Caco-2 (cell line): ENCODE data around the gene CDH13. TPM values are rescaled to one million over a fixed set of nuclear protein-coding genes. Genes with fewer than 3 reads are reported as not detected.

Experiments used
- BruUV-seq: library from RNA; stranded (reverse); fragments of 400-500 nt; replicated peaks from 2 replicates; lab custom pipeline; 2021; lab: Mats Ljungman, UMichigan
- CTCF ChIA-PET: fragments of 300-600 bp; sonication (Branson Sonifier 250); formaldehyde crosslinking; loops from one replicate; lab custom pipeline; 2022; ENCODE audit warnings: antibody characterized with exemption; lab: Charles Lee
- POLR2A ChIA-PET: fragments of 300-600 bp; sonication (Branson Sonifier 250); formaldehyde crosslinking; loops from one replicate; lab custom pipeline; 2022; ENCODE audit warnings: antibody characterized with exemption; lab: Charles Lee
- DNase-seq, 2 experiments: peaks; one replicate each; pipeline versions ENCODE4 v3.0.0 to v3.0.0-alpha.2; 2020 to 2022
- H3K27me3 ChIP-seq: replicated peaks from 2 replicates; pipeline ENCODE4 v1.6.0; 2011; ENCODE audit warnings: low read length; ENCODE audit not compliant: control insufficient read depth, insufficient read depth
- H3K36me3 ChIP-seq: 2 replicates; pipeline ENCODE4 v1.5.1; 2011; ENCODE audit warnings: low read length; ENCODE audit not compliant: control insufficient read depth, insufficient read depth
- H3K4me1 ChIP-seq: fragments of 250-450 bp; sonication (Bioruptor Pico); 2 replicates; pipeline ENCODE4 v1.5.1; 2020; ENCODE audit warnings: mild to moderate bottlenecking
- H3K4me3 ChIP-seq: 2 replicates; pipeline ENCODE4 v1.5.1; 2011; ENCODE audit warnings: low read depth, mild to moderate bottlenecking, control low read depth, low read length
- H3K9me3 ChIP-seq: fragments of 250-450 bp; sonication (Bioruptor Pico); 2 replicates; pipeline ENCODE4 v1.5.1; 2020; ENCODE audit warnings: mild to moderate bottlenecking, moderate library complexity
- H3K27ac Mint-ChIP-seq: one replicate; pipeline ENCODE4 v1.8.0; 2022; ENCODE audit warnings: mixed read lengths; ENCODE audit not compliant: unreplicated experiment
- H3K27me3 Mint-ChIP-seq: one replicate; pipeline ENCODE4 v1.8.0; 2022; ENCODE audit warnings: mixed read lengths; ENCODE audit not compliant: insufficient read depth, unreplicated experiment
- H3K36me3 Mint-ChIP-seq: one replicate; pipeline ENCODE4 v1.8.0; 2022; ENCODE audit warnings: mild to moderate bottlenecking, mixed read lengths; ENCODE audit not compliant: insufficient read depth, unreplicated experiment
- H3K4me1 Mint-ChIP-seq: one replicate; pipeline ENCODE4 v1.8.0; 2022; ENCODE audit warnings: low read depth, mixed read lengths; ENCODE audit not compliant: unreplicated experiment
- H3K4me3 Mint-ChIP-seq: one replicate; pipeline ENCODE4 v1.8.0; 2022; ENCODE audit warnings: mild to moderate bottlenecking, moderate library complexity, mixed read lengths; ENCODE audit not compliant: unreplicated experiment
- H3K9me3 Mint-ChIP-seq: one replicate; pipeline ENCODE4 v1.8.0; 2022; ENCODE audit warnings: mixed read lengths; ENCODE audit not compliant: unreplicated experiment
- intact Hi-C: fragments of 100-400 bp; cut with micrococcal nuclease; formaldehyde crosslinking; loops from one replicate; pipeline ENCODE4 v1.10.0; 2022; ENCODE audit not compliant: unreplicated experiment
- total RNA-seq: library from RNA; stranded (reverse); gene quantifications from 2 replicates; pipeline ENCODE4 v1.2.3, GENCODE V29; 2022
- TF ChIP-seq, protein P1 (sequence below), 2 experiments: fragments of 200-600 bp in 1 of 2; IDR thresholded peaks; 1 replicate in 1 of 2; 2 replicates in 1 of 2; pipeline versions ENCODE4 v1.5.1 to v1.8.0; 2011 to 2022; ENCODE audit warnings: antibody characterized with exemption in 1 of 2, control low read depth in 1 of 2, inconsistent platforms in 1 of 2, low read depth in 1 of 2, low read length in 1 of 2, mild to moderate bottlenecking in 1 of 2, moderate library complexity in 1 of 2; ENCODE audit not compliant: insufficient read depth in 1 of 2, severe bottlenecking in 1 of 2, unreplicated experiment in 1 of 2

CDH13 gene
- total RNA-seq, 1 experiment from 2014 or later: 2.2 TPM

DNA sequence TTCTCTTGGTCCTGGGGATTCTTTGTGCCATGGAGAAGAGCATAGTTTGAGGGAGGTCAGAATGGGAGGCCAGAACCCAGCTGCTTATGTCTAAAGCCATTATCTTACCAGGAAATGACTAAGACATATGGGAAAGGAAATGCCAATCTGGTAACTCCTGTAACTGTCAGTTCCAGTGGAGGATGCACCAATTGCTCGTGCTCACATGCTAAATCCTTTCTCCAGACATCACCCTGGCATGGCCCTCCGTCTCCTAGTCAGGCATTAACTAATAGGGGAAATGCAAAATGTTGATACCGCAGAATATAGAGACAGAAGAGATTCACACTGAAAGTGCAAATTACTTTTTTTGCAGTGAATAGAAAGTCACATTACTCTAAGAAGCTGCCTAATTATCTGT, 925.5 kb downstream of the CDH13 start:
- TF ChIP-seq, protein P1, sequence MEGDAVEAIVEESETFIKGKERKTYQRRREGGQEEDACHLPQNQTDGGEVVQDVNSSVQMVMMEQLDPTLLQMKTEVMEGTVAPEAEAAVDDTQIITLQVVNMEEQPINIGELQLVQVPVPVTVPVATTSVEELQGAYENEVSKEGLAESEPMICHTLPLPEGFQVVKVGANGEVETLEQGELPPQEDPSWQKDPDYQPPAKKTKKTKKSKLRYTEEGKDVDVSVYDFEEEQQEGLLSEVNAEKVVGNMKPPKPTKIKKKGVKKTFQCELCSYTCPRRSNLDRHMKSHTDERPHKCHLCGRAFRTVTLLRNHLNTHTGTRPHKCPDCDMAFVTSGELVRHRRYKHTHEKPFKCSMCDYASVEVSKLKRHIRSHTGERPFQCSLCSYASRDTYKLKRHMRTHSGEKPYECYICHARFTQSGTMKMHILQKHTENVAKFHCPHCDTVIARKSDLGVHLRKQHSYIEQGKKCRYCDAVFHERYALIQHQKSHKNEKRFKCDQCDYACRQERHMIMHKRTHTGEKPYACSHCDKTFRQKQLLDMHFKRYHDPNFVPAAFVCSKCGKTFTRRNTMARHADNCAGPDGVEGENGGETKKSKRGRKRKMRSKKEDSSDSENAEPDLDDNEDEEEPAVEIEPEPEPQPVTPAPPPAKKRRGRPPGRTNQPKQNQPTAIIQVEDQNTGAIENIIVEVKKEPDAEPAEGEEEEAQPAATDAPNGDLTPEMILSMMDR (IDR thresholded peaks at IDR 0.05; ENCODE audit: insufficient read depth in 1 of 2, low read depth in 1 of 2, low read length in 1 of 2, severe bottlenecking in 1 of 2, unreplicated experiment in 1 of 2): no peak
- intact Hi-C loops: no loop called here
- no peaks in the 10 kb centered on the region for H3K4me1 ChIP-seq
- Mint-ChIP-seq H3K36me3 (peaks cover 5% of the 10 kb centered on the region), H3K27me3 (peaks cover 10% of the 10 kb centered on the region), H3K4me3 (no peak overlapping the region), H3K4me1 (no peaks in the 10 kb centered on the region), H3K27ac (no peak overlapping the region), H3K9me3 (no peaks in the 10 kb centered on the region)
- ChIA-PET POLR2A (no interaction called here), CTCF (no interaction called here)
- no TSS peak for BruUV-seq
- no peaks in the 10 kb centered on the region for H3K9me3 ChIP-seq
- no peaks in the 10 kb centered on the region for H3K36me3 ChIP-seq
- no peak for DNase-seq
- no peaks in the 10 kb centered on the region for H3K27me3 ChIP-seq
- no peak overlapping the region for H3K4me3 ChIP-seq

GRCh38 chr16:83552930-83553329, 926.2 kb downstream of the CDH13 start:
- Mint-ChIP-seq H3K27me3 (peaks cover 4% of the 10 kb centered on the region), H3K9me3 (no peaks in the 10 kb centered on the region), H3K4me1 (no peaks in the 10 kb centered on the region), H3K36me3 (peaks cover 5% of the 10 kb centered on the region), H3K27ac (no peak overlapping the region), H3K4me3 (no peak overlapping the region)
- intact Hi-C loops: no loop called here
- no peaks in the 10 kb centered on the region for H3K36me3 ChIP-seq
- TF ChIP-seq, protein P1 (IDR thresholded peaks at IDR 0.05; ENCODE audit: insufficient read depth in 1 of 2, low read depth in 1 of 2, low read length in 1 of 2, severe bottlenecking in 1 of 2, unreplicated experiment in 1 of 2): no peak
- H3K9me3 ChIP-seq: no peaks in the 10 kb centered on the region
- H3K27me3 ChIP-seq: no peaks in the 10 kb centered on the region
- DNase-seq: no peak
- ChIA-PET POLR2A (no interaction called here), CTCF (no interaction called here)
- no TSS peak for BruUV-seq
- no peak overlapping the region for H3K4me3 ChIP-seq
- H3K4me1 ChIP-seq: no peaks in the 10 kb centered on the region

DNA sequence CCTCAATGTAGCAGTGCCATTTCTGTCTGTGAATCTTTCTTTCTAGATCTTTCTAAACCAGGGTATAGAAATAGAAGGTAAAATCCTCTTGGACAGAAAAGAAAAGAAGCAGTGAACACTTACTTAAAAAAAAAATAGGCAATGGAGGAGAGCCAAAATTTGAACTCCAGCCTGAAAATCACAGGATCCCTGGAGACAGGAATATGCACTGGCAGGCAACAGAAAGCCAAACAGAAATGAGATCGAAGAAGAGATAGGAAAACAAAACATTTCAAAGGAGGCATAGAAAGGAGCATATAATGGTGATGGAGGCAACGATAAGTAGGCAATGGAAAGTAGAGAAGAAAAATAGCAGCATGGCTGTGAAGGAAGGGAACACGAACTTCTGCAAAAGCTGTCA, 927.3 kb downstream of the CDH13 start:
- H3K4me1 ChIP-seq: no peaks in the 10 kb centered on the region
- H3K4me3 ChIP-seq: no peak overlapping the region
- peaks cover 5% of the 10 kb centered on the region for H3K36me3 Mint-ChIP-seq
- H3K27me3 Mint-ChIP-seq: peaks cover 9% of the 10 kb centered on the region
- H3K27me3 ChIP-seq: no peaks in the 10 kb centered on the region
- BruUV-seq: no TSS peak
- DNase-seq: no peak
- intact Hi-C loops: no loop called here
- TF ChIP-seq, protein P1 (IDR thresholded peaks at IDR 0.05; ENCODE audit: insufficient read depth in 1 of 2, low read depth in 1 of 2, low read length in 1 of 2, severe bottlenecking in 1 of 2, unreplicated experiment in 1 of 2): no peak
- no peaks in the 10 kb centered on the region for H3K36me3 ChIP-seq
- H3K4me3 Mint-ChIP-seq: no peak overlapping the region
- H3K27ac Mint-ChIP-seq: no peak overlapping the region
- ChIA-PET CTCF (no interaction called here), POLR2A (no interaction called here)
- no peaks in the 10 kb centered on the region for H3K9me3 ChIP-seq
- no peaks in the 10 kb centered on the region for H3K4me1 Mint-ChIP-seq
- no peaks in the 10 kb centered on the region for H3K9me3 Mint-ChIP-seq
